Measurements from ENCODE around the gene KIF6. TPM values are rescaled to one million over a fixed set of nuclear protein-coding genes. Genes with fewer than 3 reads are reported as not detected.

KIF6 gene
- total RNA-seq, 6 experiments from 2014 or later = not detected

DNA sequence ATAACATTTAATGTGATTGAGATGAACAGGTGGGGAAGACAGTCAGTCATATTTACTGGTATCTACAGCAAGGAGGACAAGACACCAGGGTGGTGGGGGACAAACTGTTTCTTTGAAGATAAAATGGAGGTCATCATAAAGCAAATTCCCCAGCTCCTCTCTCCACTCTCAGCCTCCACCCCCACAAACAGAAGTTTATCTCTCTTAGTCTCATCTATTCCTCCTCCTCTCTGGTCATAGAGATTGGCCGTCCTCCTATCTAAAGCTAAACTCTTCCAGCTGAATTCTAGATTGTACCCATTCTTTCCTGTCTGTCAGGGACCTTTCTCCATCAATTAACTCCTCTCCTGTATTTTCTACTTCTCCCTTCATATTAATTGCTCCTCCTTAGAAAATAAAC lies 71.1 kb downstream of the KIF6 start:
- H3K27ac Mint-ChIP-seq = no peak overlapping the region
- TF ChIP-seq, protein P1, sequence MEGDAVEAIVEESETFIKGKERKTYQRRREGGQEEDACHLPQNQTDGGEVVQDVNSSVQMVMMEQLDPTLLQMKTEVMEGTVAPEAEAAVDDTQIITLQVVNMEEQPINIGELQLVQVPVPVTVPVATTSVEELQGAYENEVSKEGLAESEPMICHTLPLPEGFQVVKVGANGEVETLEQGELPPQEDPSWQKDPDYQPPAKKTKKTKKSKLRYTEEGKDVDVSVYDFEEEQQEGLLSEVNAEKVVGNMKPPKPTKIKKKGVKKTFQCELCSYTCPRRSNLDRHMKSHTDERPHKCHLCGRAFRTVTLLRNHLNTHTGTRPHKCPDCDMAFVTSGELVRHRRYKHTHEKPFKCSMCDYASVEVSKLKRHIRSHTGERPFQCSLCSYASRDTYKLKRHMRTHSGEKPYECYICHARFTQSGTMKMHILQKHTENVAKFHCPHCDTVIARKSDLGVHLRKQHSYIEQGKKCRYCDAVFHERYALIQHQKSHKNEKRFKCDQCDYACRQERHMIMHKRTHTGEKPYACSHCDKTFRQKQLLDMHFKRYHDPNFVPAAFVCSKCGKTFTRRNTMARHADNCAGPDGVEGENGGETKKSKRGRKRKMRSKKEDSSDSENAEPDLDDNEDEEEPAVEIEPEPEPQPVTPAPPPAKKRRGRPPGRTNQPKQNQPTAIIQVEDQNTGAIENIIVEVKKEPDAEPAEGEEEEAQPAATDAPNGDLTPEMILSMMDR (IDR thresholded peaks at IDR 0.05) = no peak
- no peaks in the 10 kb centered on the region for H3K36me3 Mint-ChIP-seq (ENCODE audit: low read depth)
- H3K4me1 Mint-ChIP-seq (ENCODE audit: low read depth) = no peaks in the 10 kb centered on the region
- H3K27me3 Mint-ChIP-seq (ENCODE audit: insufficient read depth) = peaks cover 1% of the 10 kb centered on the region; the same call in 1 of the 2 replicates
- DNase-seq = no peak
- H3K4me3 Mint-ChIP-seq = no peak overlapping the region
- H3K9me3 Mint-ChIP-seq = peaks cover 26% of the 10 kb centered on the region

DNA sequence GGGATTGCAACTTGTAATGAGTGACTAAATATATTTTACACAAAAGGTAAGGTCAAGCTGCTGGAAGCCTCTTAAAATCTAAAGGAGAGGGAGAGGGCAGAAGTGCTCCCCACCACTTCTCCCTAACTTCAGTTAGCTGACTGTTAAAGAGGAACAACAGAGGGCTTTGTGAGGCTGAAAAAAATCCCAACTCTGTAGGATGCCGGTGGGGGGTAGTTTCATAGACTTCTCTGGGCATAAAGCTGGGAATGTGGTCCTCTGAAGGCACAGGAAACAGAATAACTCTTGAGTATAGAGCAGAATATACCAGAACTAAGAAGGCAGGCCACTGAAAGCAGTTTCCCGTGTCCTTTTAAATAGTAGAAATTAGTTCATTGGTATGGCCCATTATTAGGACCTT lies 71.6 kb downstream of the KIF6 start:
- H3K27me3 Mint-ChIP-seq (ENCODE audit: insufficient read depth) = peaks cover 1% of the 10 kb centered on the region; the same call in 1 of the 2 replicates
- TF ChIP-seq, protein P1 (IDR thresholded peaks at IDR 0.05) = no peak
- H3K4me1 Mint-ChIP-seq (ENCODE audit: low read depth) = no peaks in the 10 kb centered on the region
- H3K36me3 Mint-ChIP-seq (ENCODE audit: low read depth) = no peaks in the 10 kb centered on the region
- no peak overlapping the region for H3K27ac Mint-ChIP-seq
- H3K4me3 Mint-ChIP-seq = no peak overlapping the region
- H3K9me3 Mint-ChIP-seq = peaks cover 27% of the 10 kb centered on the region
- no peak for DNase-seq

DNA sequence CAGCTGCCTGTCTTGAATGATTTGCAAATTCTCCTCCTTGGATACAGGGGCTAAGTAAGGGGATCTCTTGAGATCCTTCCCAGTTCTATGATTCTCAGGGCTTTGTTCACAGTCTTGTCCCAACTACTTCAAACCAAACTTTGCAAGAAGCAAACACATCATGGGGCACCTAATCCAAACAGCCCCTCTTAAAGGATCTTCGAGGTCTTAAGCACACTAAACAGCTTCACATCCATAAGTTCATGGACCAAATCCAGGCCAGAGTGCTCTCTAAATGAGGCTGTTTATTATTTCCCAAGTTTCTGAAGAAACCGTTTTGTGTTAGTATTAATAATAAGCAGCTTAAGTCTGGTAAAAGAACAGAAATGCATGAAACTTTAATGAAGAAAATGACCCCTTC lies 75.2 kb downstream of the KIF6 start:
- no peak for DNase-seq
- H3K27ac Mint-ChIP-seq = no peak overlapping the region
- TF ChIP-seq, protein P1 (IDR thresholded peaks at IDR 0.05) = no peak
- H3K4me3 Mint-ChIP-seq = no peak overlapping the region
- H3K36me3 Mint-ChIP-seq (ENCODE audit: low read depth) = no peaks in the 10 kb centered on the region
- peaks cover 1% of the 10 kb centered on the region; the same call in 1 of the 2 replicates for H3K27me3 Mint-ChIP-seq (ENCODE audit: insufficient read depth)
- no peaks in the 10 kb centered on the region for H3K4me1 Mint-ChIP-seq (ENCODE audit: low read depth)
- H3K9me3 Mint-ChIP-seq = peaks cover 30% of the 10 kb centered on the region

DNA sequence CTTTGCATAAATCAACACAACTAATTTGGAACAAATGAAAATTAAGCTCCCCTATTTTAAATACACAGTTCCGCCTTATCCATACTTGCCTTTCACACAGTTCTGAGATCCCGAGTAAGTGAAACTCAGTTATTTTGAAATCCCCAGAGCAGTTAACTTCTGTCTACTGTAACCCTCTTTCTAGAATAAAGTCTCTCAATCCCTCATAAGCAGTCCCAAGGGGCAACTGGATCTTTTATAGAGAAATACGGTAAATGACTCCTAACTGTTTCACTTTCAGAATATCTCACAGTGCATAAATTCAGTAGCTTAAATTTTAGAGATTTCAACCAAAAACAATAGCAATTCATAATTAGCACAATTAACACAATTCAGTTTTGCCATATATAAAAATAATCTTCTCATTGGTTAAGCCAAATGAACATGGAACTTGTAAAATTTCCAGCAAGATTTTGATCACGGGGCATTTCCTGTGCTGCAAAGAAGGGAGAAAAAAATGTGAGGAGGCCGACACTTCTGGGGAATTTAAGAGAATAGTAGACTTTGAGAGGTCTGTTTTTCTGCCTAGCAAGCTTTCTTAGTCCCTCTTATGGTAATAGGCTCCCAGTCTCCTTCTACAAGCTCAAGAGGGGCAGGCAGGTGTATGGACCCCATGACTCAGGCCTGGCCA lies 78.3 kb downstream of the KIF6 start:
- DNase-seq = no peak
- H3K27ac Mint-ChIP-seq = no peak overlapping the region
- peaks cover 1% of the 10 kb centered on the region; the same call in 1 of the 2 replicates for H3K27me3 Mint-ChIP-seq (ENCODE audit: insufficient read depth)
- TF ChIP-seq, protein P1 (IDR thresholded peaks at IDR 0.05) = no peak
- H3K4me1 Mint-ChIP-seq (ENCODE audit: low read depth) = no peaks in the 10 kb centered on the region
- peaks cover 39% of the 10 kb centered on the region for H3K9me3 Mint-ChIP-seq
- H3K36me3 Mint-ChIP-seq (ENCODE audit: low read depth) = no peaks in the 10 kb centered on the region
- H3K4me3 Mint-ChIP-seq = no peak overlapping the region

DNA sequence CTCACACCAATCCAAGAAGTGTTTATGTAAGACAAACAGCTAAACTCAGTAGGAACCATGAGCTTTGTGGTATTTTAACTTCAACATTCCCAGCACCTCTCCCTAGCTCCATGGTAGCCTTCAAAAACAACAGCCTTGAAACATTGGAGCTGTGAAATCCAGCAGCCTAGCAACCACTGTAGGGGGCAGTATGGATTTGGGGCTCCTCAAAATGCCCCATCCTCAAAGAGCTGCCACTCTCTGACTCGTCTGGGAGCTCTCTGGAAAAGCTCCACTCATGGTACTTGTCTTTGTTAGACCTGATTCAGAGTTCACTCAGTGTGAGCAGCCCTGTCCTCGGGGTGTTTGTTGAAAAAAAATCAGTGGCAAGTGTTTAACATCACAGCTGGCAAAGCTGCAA lies 82.9 kb downstream of the KIF6 start:
- DNase-seq = no peak
- Mint-ChIP-seq H3K27me3 (ENCODE audit: insufficient read depth) (no peaks in the 10 kb centered on the region), H3K9me3 (peaks cover 25% of the 10 kb centered on the region), H3K27ac (no peak overlapping the region), H3K4me3 (no peak overlapping the region), H3K4me1 (ENCODE audit: low read depth) (no peaks in the 10 kb centered on the region), H3K36me3 (ENCODE audit: low read depth) (no peaks in the 10 kb centered on the region)
- TF ChIP-seq, protein P1 (IDR thresholded peaks at IDR 0.05) = no peak

Data from HFFc6 (cell line).